Aorta (tissue), 5 donors: ENCODE measurements around the gene ORM2. TPM values are rescaled to one million over a fixed set of nuclear protein-coding genes. Genes with fewer than 3 reads are reported as not detected.
"Not testable (repeated sequence)": the region's sequence is repeated elsewhere in the genome, so short reads cannot be mapped to it uniquely, and the experiment has no call there.

Experiments used
- ATAC-seq: fragments of 200-7000 bp; cut with Tn5 transposase; one replicate; pipeline ENCODE4 v1.9.1; 2022; ENCODE audit warnings: moderate library complexity; ENCODE audit not compliant: low FRiP score
- DNase-seq, 2 donors: peaks; one replicate each; pipeline ENCODE4 v3.0.0-alpha.2; 2020
- H3K27ac ChIP-seq, 2 donors: one replicate each; pipeline ENCODE4 v1.5.1; 2013; ENCODE audit warnings: low read length in 2 of 2, mild to moderate bottlenecking in 2 of 2, moderate library complexity in 2 of 2, control low read depth in 1 of 2, inconsistent platforms in 1 of 2, low read depth in 1 of 2
- H3K27me3 ChIP-seq, 2 donors: one replicate each; pipeline ENCODE4 v1.6.1; 2013; ENCODE audit warnings: control low read depth in 1 of 2, low read length in 1 of 2, mild to moderate bottlenecking in 1 of 2, moderate library complexity in 1 of 2; ENCODE audit not compliant: insufficient read depth in 2 of 2, control insufficient read depth in 1 of 2
- H3K36me3 ChIP-seq, 2 donors: one replicate each; pipeline ENCODE4 v1.6.1; 2013; ENCODE audit warnings: control low read depth in 1 of 2, low read length in 1 of 2, mild to moderate bottlenecking in 1 of 2; ENCODE audit not compliant: insufficient read depth in 2 of 2, control insufficient read depth in 1 of 2
- H3K4me1 ChIP-seq, 2 donors: one replicate each; pipeline ENCODE4 v1.6.1; 2013; ENCODE audit warnings: low read length in 2 of 2, control low read depth in 1 of 2, mild to moderate bottlenecking in 1 of 2, moderate library complexity in 1 of 2; ENCODE audit not compliant: insufficient read depth in 2 of 2, control insufficient read depth in 1 of 2
- H3K4me3 ChIP-seq, 2 donors: one replicate each; pipeline ENCODE4 v1.5.1; 2013; ENCODE audit warnings: low read length in 2 of 2, control low read depth in 1 of 2, mild to moderate bottlenecking in 1 of 2
- H3K9me3 ChIP-seq: one replicate; pipeline ENCODE4 v1.6.1; 2013; ENCODE audit warnings: mild to moderate bottlenecking, low read length; ENCODE audit not compliant: control insufficient read depth
- WGBS, 2 donors: extraction: QIAGEN DNeasy Blood & Tissue Kit; methylation state at CpG; one replicate each; pipeline ENCODE4 v1.1.7; 2013; 5-methylcytosine and 5-hydroxymethylcytosine counted together
- intact Hi-C, 2 donors: fragments of 100-400 bp; cut with DNase I; formaldehyde crosslinking; loops; one replicate each; pipeline versions ENCODE4 v1.14.2 to v1.15.0; 2022
- polyA plus RNA-seq, 2 donors: library from polyadenylated mRNA; stranded (reverse); fragments of 200-250 nt; gene quantifications; one replicate each; pipeline ENCODE4 v1.2.3, GENCODE V29; 2013
- total RNA-seq, 2 donors: library from RNA; stranded (reverse); fragmentation: NEBNext Ultra II Directional; extraction: Animal tissue kit (Norgen Biotek cat#: 25700); gene quantifications; one replicate each; pipeline ENCODE4 v1.2.1, GENCODE V29; 2021
- donor health status: healthy with polysubstance abuse.
- donor health status: Bipolar disorder and iron deficiency.
- donor health status: DM: no; HTN: no; CAD: no.
- donor health status: DM: no; HTN: no; CAD: no.
- donor health status: DM: yes; HTN: yes; CAD: no.

ORM2 gene
- total and polyA plus RNA-seq, 4 donors = not detected

- H3K36me3 ChIP-seq = no peaks in the 10 kb centered on the region
- intact Hi-C loops = no loop called here
- no peaks in the 10 kb centered on the region for H3K27me3 ChIP-seq
- H3K4me1 ChIP-seq = no peaks in the 10 kb centered on the region
- no peak for DNase-seq
- H3K9me3 ChIP-seq = no peaks in the 10 kb centered on the region
- H3K27ac ChIP-seq = no peak overlapping the region
- WGBS, 2 donors = 21 to 24% methylated on average over 10 of the region's 10 CpGs
- ATAC-seq = no peak
- no peak overlapping the region for H3K4me3 ChIP-seq
These were observed 967 bp downstream of the ORM2 start for GRCh38 chr9:114330636-114331035.

GRCh38 chr9:114331229-114332195, 1.8 kb downstream of the ORM2 start:
- intact Hi-C loops, H3K27ac ChIP-seq, H3K4me1 ChIP-seq, H3K9me3 ChIP-seq, H3K36me3 ChIP-seq, ATAC-seq, H3K4me3 ChIP-seq, DNase-seq, H3K27me3 ChIP-seq: not testable (repeated sequence)
- 62% methylated on average over 15 of the region's 19 CpGs for WGBS, 2 donors

- H3K36me3 ChIP-seq, H3K4me1 ChIP-seq, H3K9me3 ChIP-seq, H3K27me3 ChIP-seq, ATAC-seq, H3K4me3 ChIP-seq, DNase-seq, intact Hi-C loops, H3K27ac ChIP-seq: not testable (repeated sequence)
- WGBS, 2 donors = 63 to 68% methylated on average over 4 of the region's 4 CpGs
These were observed 2.9 kb downstream of the ORM2 start for GRCh38 chr9:114332474-114333040.

GRCh38 chr9:114333718-114334117, 4.0 kb downstream of the ORM2 start:
- intact Hi-C loops, H3K27me3 ChIP-seq, H3K36me3 ChIP-seq, H3K4me1 ChIP-seq, H3K27ac ChIP-seq, ATAC-seq, H3K4me3 ChIP-seq, H3K9me3 ChIP-seq, DNase-seq: not testable (repeated sequence)
- 81 to 90% methylated on average over 2 to 3 of the region's 4 CpGs for WGBS, 2 donors

DNA sequence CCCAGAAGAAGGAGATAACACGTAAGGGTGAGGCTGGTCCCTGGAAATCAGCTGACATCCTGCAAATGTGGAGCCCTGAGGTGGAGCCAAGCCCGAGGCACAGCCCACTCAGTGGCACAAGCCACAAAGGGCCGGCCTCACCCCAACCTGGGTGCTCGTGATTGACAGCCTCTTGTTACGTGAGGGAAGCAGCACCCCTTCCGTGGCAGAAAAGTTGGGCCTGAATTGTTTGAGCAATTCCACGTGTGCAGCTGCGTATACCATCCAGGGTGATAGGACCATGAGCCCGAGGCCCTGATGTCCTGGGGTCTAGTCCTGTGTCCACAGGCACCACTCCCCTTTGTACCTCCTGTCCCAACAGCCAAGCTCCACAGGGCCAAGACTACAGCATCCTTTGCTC, 4.8 kb downstream of the ORM2 start:
- H3K36me3 ChIP-seq = peaks cover 0 to 6% of the 10 kb centered on the region in 2 donors
- H3K9me3 ChIP-seq = no peaks in the 10 kb centered on the region
- no peaks in the 10 kb centered on the region for H3K4me1 ChIP-seq
- DNase-seq (peak in 1 of 2 donors; percentile 55), ATAC-seq (no peak)
- intact Hi-C loops = no loop called here
- 78 to 83% methylated on average over 8 to 9 of the region's 9 CpGs for WGBS, 2 donors
- no peak overlapping the region for H3K4me3 ChIP-seq
- H3K27me3 ChIP-seq = no peaks in the 10 kb centered on the region
- no peak overlapping the region for H3K27ac ChIP-seq

GRCh38 chr9:114335745-114336144, 6.1 kb downstream of the ORM2 start:
- WGBS, 2 donors = 43 to 47% methylated on average over 2 of the region's 2 CpGs
- intact Hi-C loops = loop anchor here in 1 of 2 donors (5.0 kb wide), 1 partner anchor 317 kb away; no protein-coding TSS in a partner anchor

GRCh38 chr9:114336157-114336556, 6.5 kb downstream of the ORM2 start:
- Histone ChIP-seq H3K4me3 (no peak overlapping the region), H3K9me3 (no peaks in the 10 kb centered on the region), H3K27ac (no peak overlapping the region), H3K27me3 (no peaks in the 10 kb centered on the region), H3K36me3 (peaks cover 6 to 7% of the 10 kb centered on the region in 2 donors), H3K4me1 (no peaks in the 10 kb centered on the region)
- ATAC-seq (no peak), DNase-seq (no peak)
- 63 to 66% methylated on average over 10 of the region's 10 CpGs for WGBS, 2 donors
- intact Hi-C loops = loop anchor here in 1 of 2 donors (5.0 kb wide), 1 partner anchor 316 kb away; no protein-coding TSS in a partner anchor

More at GRCh38 chr9:114335745-114336144, 6.1 kb downstream of the ORM2 start:
- ATAC-seq = no peak
- H3K4me1 ChIP-seq = no peaks in the 10 kb centered on the region
- DNase-seq = no peak
- no peaks in the 10 kb centered on the region for H3K27me3 ChIP-seq
- H3K9me3 ChIP-seq = no peaks in the 10 kb centered on the region
- peaks cover 5 to 6% of the 10 kb centered on the region in 2 donors for H3K36me3 ChIP-seq
- no peak overlapping the region for H3K4me3 ChIP-seq
- H3K27ac ChIP-seq = no peak overlapping the region

DNA sequence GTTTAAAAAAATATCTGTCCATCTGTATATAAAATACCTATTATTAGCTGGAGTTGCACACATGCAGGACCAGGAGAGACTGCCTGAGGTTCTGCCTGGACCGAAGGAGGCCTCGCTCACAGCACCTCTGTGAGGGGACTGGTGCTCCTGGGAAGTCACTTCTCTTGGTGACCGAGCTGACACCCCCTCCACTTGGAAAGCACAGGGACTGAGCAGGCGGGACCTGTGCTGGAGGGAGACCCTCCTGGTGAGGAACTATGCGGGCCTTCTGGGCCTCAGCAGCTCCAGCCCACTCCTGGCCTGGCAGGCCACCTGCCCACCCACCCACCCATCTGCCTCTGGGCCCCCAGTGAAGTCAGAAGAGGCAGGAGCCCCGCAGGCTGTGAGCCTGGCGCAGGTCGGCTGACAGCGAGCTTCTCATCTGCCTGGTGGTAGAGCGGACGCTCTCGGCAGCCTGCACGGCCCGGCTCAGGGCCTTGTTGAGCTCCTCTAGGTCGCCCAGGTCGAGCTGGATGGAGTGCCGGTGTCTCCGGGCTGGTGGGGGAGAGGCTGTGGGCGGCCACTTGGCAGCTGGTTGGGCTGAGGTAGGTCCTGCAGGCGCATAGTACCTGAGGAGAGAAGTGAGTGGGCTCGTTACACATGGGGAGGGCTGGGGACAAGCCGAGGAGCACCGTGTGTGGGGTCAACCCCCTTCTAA, 7.2 kb downstream of the ORM2 start:
- H3K36me3 ChIP-seq = peaks cover 6 to 10% of the 10 kb centered on the region in 2 donors
- H3K27ac ChIP-seq = no peak overlapping the region
- intact Hi-C loops = loop anchor here in 1 of 2 donors (5.0 kb wide), 1 partner anchor 315 kb away; no protein-coding TSS in a partner anchor
- 86 to 87% methylated on average over 23 of the region's 23 CpGs for WGBS, 2 donors
- no peak overlapping the region for H3K4me3 ChIP-seq
- no peaks in the 10 kb centered on the region for H3K27me3 ChIP-seq
- no peaks in the 10 kb centered on the region for H3K9me3 ChIP-seq
- DNase-seq = no peak
- H3K4me1 ChIP-seq = no peaks in the 10 kb centered on the region
- ATAC-seq = no peak
